Stimulated activated naive CD4-positive, alpha-beta T cell (primary cell): ENCODE measurements around the gene LRRC55.
"Not testable (repeated sequence)": the region's sequence is repeated elsewhere in the genome, so short reads cannot be mapped to it uniquely, and the experiment has no call there.

ENCODE experiments used
- DNase-seq, 6 experiments: peaks; one replicate each; lab custom pipeline; 2025; lab: John Stamatoyannopoulos, UW

LRRC55 gene

DNA sequence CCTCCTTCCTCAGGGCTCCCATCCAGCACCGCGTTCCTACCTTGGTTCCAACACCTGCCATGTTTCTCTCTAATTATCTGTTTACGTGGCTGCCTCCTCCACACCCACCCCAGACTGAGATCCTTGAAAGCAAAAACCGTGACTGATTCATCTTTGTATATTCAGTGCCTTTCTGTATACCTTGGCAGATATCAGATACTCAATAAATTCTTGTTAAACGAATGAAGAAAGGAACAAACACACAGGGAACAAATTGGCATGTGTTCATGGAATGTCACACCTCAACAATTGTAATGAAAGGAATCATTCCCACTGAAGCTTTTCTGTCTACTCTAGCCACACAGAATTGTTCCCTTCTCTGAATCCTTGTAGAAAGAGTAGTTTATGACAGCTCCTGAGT, 20.4 kb upstream of the LRRC55 start:
- no peak for DNase-seq

DNA sequence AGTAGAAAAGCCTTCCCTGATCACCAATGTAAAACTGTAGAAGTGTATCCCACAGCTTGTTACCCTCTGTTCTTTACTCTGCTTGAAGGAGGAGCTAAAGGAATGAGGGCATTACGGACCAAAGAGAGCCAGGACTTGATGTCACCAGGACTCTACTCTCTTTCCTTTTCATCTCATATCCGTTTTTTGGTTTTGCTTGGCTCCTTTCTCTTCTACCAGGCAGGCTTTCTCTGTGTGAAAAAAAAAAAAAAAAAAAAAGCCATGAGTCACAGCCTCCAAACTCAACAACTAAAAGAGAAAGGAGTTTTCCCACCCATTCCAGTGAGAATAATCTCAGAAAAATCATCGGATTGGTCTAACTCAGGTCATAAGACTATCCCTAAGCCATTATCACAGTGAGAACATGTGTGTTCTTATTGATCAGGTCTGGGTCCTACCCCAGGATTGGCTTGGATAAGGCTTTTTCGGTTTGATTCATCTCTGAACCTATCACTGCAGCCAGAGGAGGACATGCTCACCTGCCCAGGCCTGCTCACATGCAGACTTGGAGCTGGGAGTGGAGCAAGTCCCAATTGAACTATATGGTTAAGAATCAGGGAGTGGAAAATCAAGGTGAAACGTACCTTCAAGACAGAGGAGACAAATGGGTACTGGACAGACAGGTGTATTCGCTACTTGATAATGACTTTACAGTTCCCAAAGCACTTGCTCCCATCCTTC, 19.4 kb upstream of the LRRC55 start:
- DNase-seq = no peak

DNA sequence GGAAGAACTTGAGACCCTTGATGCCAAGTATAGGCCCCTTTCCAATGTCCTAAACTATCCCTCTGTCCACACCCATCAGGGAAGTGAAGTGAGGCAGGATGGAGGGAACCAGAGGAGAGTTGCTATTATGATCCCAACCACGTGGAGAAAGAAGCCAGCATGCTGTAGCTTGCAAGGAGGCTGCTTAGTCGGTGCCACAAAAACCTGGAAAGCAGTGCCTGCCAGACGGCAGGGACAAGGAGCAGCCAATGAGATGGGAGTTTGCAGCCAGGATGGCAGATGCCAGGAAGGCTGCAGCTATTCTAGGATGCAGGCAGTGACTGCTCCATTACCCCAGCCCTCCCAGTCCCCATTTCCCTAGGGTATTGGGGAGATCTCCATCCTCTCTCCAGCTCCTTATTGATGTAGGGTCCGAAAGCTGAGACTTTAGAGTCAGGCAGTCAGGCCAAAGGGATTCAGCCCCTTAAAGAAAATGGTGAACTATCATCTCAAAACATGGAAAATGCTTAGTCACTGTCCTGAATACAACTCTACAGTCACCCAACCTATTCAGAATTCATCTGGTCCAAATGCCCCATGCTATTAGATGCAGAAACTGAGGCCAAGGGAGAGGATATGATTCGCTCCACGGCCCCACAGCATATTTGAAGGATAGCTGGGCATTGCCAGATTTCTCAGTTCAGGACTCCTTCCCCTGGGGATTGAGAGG, 18.4 kb upstream of the LRRC55 start:
- DNase-seq = no peak

DNA sequence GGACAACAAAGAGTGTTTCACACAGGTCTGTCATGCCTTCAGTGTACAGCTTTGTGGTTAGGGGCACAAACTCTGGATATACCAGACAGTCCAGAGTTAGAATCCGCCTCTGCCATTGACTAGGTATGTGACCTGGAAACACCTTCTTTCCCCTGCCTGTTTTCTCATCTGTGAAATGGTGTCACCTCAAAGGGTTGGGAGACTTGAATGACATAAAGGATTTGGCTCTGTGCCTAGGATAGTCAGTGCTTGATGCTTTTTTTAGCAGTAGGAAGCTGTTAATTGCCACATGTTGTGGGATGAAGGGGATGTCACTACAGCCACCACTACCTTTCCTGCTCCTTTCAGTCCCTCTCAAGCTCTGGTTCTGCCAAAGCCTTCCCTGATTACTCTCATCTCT, 17.4 kb upstream of the LRRC55 start:
- DNase-seq = no peak

DNA sequence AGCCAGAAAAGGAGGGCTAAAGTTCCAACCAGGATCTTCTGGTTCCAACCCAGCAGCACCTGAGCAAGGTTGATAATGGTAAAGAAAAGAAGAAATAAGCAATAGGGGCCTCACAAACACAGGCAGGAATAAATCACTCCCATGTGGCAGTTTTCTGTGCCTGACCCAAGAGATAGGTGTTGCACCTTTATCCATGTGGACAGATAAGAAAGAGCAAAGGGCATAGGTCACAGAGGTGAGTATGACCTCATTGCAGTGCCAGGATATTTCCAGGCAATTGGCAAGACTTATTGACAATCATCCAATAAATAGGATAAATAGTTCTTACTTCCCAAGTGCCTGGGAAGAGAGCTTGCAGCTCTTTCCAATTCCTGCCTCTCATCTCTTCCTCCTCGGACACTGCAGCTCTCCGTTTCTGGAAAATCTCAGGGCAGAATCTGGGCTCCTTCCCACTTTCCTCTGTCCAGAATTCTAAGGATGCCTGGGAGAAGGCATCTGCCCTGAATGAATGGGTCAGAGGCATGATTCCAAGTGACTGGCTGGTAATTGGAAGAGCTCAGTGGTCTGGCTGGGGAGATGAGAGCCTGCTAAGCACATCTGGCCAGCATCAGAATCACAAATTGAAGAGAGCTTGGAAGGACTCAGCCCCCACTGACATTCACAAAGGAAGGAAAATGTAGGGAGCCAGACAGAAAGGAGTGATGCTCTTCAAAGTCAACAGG, 14.5 kb upstream of the LRRC55 start:
- DNase-seq = no peak

DNA sequence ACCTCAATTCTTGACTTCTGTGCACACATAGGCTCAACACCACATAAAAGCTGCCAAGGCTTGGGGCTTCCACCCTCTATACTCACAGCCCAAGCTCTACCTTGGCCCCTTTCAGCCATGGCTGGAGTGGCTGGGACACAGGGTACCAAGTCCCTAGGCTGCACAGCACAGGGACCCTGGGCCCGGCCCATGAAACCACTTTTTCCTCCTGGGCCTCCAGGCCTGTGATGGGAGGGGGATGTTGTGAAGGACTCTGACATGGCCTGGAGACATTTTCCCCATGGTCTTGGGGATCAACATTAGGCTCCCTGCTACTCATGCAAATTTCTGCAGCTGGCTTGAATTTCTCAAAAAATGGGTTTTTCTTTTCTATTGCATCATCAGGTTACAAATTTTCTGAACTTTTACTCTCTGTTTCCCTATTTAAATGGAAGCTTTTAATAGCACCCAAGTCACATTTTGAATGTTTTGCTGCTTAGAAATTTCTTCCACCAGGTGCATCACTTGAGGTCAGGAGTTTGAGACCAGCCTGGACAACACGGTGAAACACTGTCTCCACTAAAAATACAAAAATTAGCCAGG, 11.9 kb upstream of the LRRC55 start:
- DNase-seq = not testable (repeated sequence)

DNA sequence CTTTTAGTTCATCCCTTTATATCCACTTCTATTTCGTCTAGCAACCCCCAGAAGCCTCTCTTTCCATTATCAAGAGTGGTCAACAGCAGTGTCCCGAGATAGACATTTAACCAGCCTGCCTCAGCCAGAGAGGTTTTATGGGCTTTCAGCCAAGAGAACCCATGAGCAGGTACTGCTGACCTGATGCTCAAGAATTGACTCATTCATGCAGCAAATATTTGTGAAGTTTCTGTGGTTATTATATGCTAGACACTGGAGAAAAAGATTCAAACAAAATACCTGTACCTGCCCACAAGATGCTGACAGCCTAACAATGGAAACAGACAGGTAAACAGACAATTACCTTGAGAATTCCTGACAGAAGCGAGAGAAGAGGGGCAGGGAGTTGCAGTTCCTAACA, 9.7 kb upstream of the LRRC55 start:
- DNase-seq = no peak

DNA sequence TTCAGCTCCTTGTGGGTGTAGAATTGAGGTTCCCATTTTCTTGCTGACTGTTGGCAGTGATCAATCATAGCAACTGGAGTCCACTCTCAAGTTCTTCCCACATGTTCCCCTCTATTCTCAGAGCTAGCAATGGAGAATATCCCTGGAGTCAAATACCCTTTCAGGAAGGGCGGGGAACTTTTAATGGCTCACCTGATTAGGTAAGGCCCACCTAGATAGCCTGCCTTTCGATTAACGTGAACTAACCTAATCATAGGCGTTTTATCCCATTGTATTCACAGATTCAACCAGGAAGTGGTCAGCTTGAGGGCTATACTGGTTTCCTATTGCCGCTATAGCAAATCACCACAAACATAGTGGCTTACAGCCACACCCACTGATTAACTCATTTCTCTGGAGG, 7.1 kb upstream of the LRRC55 start:
- DNase-seq = no peak

DNA sequence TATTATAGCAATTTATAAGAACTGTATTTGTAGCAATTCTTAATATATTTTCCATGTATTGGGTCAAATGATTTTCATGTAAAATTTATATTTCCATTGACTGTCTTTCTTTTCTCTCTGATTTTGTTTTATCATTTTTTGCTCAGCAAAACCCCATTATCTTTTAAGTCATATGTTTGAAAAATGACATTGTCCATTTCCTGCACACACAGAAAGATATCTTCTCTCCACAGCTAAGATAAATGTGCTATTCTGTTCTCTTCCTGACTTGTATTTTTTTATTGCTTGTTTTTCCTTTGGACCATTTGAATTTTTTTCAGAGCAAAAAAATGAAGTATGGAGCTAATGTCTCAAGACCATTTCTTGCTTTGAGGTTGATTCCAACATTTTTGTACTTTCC, 6.3 kb upstream of the LRRC55 start:
- DNase-seq = no peak

DNA sequence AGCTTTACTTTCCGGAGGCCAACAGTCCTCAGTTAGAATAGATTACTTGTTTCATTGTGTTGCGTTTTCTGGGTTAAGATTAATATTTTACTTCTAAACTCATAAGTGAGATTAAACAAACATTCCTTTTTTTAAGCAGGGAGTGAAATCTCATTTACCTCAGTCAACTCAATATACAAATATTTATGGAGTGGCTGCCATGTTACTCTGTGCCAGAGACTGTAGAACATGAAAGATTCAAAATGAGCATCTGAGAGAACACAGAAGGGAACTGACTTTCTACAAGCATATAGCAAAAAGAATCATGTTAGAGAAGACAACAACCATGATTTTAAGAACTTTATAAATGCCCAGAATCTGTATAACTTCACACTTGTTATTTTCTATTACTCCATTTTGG, 3.4 kb upstream of the LRRC55 start:
- DNase-seq = no peak

DNA sequence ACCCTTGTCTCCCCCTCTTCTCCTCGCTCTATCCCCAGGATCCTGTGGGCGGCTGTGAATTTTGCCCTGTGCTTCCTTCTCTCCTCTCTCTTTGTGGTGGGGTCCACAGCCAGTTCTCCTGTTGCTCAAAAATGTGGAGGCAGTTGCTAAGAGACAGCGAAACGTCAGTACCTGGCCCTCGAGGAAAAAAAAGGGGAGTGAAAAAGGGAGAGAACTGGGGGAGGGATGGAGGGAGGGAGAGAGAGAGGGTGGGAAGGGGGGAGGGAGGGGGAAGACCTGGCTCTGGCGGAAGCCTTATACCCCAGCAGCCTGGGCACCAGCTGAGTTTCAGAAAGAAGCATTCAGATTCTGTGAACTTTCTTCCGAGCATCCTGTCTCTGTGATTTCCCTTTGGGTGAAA, 2.1 kb upstream of the LRRC55 start:
- no peak for DNase-seq

DNA sequence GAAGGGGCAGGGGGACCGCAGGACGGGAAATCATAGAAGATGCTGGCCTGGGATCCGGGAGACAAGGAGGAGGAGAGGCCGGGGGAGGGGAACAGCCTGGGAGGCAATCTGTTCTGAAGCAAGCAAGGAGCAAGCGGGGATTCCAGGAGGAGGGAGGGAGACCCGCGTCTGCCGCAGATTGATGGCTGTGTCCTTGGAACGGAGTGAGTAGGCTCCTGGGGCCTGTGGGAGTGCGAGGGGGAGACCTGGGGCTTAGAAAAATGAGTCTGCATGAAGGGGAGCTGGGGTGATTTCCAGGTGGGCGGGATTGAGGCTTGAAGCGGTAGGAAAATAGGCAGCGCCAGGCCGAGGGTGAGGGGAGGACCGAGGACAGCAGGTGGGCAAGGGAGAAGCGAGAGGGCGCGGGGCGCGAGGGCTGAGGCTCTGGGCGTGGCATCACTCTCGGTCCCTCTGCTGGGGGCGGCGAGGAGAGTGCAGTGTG, 1.6 kb upstream of the LRRC55 start:
- DNase-seq = no peak

DNA sequence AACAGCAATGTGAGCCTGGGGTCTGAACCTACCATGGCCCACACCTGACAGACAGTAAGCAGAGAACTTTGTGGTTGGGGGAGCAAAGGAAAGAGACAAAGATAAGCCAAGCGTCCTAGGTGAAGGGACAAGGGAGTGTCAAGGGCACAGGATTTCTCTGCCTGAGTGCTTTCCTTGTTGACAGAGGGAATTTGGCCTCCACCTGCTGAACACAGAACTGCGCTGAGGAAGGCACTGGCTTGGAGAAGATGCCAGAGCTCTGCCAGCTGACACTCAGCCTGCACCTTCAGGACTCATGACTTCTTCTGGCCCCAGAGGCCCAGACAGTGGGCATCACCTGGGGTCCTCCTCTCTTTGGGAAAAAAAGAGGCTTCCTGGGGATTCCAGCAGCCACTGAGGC, 789 bp upstream of the LRRC55 start:
- DNase-seq = no peak

DNA sequence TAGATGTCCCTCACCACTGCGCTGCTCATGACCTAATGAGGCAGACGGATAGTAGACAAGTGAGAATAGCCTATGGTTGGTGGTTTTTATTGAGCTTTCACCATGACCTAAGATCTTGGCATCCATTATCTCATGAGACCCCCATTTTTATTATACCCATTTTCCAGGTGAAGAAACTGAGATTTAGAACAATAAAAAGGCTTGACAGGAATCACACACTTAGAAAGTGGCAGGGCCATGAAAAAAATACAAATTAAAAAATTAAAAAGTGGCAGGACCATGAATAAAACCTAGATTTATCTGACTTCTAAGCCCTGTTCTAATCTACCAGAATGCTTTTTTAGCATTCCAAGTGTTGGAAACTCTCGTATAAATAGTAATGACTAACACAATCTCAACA, 1.1 kb downstream of the LRRC55 start:
- DNase-seq = no peak

DNA sequence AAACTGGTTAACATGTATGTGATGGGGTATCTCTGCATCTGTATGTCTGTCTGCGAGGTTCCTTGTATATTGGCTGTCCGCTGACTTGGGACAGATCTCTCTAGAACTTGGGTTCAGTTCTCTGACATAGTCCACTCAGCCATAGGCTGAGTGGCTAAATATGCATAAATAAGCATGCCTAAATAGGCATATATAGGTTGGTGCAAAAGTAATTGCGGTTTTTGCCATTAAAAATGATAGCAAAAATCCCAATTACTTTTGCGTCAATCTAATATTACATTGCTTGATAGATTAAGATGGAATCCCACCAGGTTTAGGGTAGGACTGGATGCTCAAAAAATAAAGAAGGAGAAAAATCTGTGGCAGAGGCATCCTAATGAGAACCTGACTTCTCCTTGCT, 8.8 kb downstream of the LRRC55 start:
- DNase-seq = no peak

DNA sequence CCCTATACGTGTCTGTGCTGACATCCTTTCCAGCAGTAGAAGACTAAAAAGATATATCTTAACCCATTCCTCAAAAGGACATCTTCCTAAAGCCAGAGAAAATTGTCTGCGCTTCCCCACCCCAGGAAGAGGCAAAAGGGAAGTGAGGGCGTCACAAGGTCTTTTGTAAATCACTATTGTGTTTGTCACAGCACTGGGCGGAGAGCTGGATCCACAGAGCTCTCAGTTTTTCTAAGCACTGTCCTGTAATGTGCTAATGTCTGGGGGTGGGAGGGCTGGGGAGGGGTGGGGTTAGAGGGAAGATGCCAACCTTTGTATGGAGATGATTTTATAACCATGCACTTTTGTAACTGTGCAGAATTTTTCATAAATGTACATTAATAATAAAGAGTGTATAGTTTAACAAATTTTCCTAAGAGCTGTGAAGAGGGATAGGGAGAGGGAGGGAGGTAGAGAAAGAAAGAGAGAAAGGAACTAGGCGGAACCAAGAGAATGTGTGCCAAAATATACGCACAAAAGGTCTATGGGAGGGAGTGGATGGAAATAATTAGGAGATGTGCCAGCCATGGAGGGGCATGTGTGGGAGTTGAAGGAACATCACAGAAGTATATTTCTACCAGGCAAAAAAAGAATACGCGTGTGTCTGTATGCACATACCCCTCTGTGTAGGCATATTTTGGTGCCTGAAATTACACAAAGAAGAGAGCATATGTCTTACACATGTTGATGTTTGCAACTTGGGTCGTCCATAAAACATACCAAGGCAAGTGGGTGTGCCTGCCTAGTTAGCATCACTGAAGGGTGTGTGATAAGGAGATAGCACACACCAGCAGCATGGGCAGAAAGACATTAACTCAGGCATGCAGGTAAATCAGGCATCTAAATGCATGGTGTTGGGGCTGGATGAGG, 9.8 kb downstream of the LRRC55 start:
- no peak for DNase-seq

DNA sequence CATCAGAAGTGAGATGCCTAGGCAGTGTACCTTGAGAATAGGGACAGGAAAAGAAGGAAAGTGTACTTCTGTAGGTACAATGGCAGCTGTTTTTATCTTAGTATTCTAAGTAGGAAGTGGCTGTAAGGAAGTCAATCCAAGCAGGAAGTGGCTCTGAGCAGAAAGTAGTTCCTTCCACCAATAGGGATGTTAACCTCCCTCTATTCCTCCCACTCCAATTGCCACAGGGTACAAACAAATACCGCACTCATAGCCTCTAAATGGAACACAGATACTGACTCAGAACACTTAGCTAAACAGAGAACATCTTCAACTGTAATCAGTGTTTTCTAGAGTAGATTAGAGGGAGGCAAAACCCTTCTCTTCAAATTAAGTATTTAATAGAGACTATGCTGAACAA, 10.6 kb downstream of the LRRC55 start:
- no peak for DNase-seq

DNA sequence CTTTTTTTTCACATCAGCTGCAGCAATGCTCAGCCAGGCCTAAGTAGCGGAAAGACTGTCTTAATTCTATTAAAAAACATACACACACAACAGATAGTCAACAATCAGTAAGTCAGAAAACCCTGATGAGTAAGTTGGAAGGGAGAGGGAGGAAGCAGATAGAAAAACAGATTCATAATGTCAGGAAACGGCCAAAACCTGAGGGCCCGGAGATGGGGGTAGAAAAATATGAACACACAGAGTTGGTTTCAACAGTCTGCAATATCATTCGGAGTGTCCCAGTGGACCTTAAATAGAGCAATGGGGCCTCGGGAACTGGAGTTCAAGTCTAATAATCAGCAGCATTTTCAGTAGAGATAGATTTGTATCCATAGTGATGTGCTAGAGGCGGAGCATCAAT, 14.8 kb downstream of the LRRC55 start:
- no peak for DNase-seq

DNA sequence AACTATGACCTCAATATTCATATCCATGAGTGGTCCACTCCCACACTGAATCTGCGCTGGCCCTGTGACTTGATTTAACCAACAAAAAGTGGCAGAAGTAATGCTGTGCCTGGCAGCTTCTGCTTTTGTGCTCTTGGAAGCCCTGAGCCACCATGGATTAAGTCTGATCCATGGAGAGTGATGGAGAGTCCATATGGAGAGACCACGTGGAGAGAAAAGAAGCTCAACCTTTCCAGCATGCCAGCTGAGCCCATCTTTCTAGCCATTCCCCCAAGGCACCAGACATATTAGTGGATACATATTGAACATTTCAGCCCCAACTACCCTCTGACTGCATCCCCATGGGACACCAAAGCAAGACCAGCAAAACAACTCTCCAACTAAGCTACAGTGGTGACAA, 16.0 kb downstream of the LRRC55 start:
- DNase-seq = no peak

DNA sequence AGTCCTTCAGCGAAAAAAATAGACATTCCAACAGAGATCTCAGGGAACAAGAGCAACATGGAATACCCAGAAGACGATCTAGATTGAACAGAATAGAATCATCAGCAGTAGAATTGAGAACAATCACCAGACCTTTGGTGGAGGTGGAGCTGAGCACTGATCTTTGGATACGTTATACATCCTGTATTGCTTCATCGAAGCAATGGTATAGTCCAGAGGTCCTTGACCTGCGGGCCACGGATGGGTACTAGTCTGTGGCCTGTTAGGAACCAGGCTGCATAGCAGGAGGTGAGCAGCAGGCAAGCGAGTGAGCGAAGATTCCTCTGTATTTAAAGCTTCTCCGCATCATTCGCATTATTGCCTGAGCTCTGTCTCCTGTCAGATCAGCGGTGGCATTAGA, 17.6 kb downstream of the LRRC55 start:
- no peak for DNase-seq

DNA sequence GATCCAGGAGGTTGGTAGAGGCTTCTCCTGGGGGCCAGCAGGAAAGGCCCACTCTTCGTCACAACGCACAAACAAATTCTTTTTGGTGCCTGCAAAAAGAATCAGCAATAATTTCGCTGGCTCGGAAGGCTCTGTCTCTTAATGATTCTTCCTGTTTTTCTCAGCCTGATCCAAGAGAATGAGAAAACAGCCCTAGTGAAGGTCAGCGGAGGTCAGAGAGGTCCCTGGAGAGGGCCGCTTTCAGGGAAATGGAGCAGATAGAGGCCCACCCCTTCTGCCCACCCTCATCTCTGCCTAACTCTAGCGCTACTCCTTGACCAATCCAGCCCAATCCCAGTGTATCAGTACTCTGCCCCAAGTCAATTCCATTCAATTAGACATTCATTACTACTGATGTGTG, 19.2 kb downstream of the LRRC55 start:
- DNase-seq = no peak

DNA sequence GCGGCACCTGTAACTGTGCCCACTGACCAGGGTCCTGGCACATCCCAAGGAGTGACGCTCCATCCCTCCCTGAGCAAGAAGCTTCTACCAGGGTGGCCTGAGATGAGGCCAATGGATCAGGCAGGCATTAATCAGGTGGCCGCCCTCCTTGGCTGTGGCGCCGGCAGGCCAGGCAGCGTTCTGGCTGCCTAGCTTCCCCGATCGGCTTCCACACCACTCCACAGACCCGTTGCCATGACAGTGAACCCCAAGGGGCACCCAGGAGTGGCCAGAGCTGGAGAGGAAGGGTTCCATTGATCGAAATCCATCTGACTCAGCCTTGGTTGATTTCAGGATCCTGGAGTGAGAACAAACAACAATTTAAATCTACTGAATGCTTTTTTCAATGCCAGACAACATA, 20.5 kb downstream of the LRRC55 start:
- DNase-seq = no peak
